Loucy (cell line): ENCODE results near the gene HNRNPUL2.

ENCODE experiments used
- EZH2phosphoT487 ChIP-seq: fragments of 200-600 bp; IDR thresholded peaks from 2 replicates; pipeline ENCODE4 v1.6.1; 2018; ENCODE audit warnings: antibody characterized with exemption, mild to moderate bottlenecking, moderate library complexity, borderline replicate concordance
- TF ChIP-seq, protein P1 (sequence below): fragments of 200-600 bp; sonication (generic); conservative IDR thresholded peaks from 2 replicates; pipeline ENCODE4 v1.5.1; 2014; ENCODE audit warnings: mild to moderate bottlenecking, antibody characterized with exemption, low read length

DNA sequence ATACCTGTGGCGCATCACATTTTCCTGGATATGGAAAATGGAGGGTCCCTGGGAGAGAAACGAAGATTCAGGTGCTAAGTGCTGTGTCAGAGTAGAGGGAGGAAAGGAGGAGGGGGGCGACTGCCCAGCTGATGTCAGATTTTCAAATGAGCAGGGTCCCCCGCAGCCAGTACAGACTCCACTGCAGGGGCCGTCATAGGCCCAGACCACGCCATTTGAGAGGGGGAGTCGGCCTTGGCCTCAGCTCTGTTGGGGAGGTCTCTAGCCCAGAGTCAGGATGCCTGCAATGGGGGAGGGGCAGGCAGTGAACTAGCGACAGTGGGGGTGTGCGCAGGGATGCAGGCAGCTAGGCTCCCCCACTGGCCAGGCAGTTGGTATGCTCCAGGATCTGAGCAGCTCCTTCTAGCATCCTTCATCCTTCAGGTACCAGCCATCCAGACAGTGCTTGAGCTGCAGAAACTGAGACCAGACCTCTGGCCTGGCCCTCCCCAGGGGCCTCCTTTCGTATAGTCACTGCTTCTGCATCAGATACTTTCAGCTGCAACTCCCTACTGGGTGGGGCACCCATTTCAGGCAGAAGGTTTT, 19.9 kb downstream of the HNRNPUL2 start, which contains the start of the genes BSCL2 and GNG3:
- TF ChIP-seq, protein P1, sequence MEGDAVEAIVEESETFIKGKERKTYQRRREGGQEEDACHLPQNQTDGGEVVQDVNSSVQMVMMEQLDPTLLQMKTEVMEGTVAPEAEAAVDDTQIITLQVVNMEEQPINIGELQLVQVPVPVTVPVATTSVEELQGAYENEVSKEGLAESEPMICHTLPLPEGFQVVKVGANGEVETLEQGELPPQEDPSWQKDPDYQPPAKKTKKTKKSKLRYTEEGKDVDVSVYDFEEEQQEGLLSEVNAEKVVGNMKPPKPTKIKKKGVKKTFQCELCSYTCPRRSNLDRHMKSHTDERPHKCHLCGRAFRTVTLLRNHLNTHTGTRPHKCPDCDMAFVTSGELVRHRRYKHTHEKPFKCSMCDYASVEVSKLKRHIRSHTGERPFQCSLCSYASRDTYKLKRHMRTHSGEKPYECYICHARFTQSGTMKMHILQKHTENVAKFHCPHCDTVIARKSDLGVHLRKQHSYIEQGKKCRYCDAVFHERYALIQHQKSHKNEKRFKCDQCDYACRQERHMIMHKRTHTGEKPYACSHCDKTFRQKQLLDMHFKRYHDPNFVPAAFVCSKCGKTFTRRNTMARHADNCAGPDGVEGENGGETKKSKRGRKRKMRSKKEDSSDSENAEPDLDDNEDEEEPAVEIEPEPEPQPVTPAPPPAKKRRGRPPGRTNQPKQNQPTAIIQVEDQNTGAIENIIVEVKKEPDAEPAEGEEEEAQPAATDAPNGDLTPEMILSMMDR, result no peak
- no peak for TF ChIP-seq EZH2phosphoT487
